M059J (cell line): ENCODE data around the gene HOXB5. TPM values are rescaled to one million over a fixed set of nuclear protein-coding genes. Genes with fewer than 3 reads are reported as not detected.

ENCODE experiments used
- DNase-seq: peaks from one replicate; pipeline ENCODE4 v3.0.0-alpha.2; 2012; ENCODE audit warnings: low read depth
- total RNA-seq: library from RNA; depleted of rRNA; stranded (reverse); fragments of >200 nt; shearing (Covaris generic); gene quantifications from 2 replicates; pipeline ENCODE4 v1.2.3, GENCODE V29; 2014

The HOXB5 gene
- total RNA-seq, 1 experiment from 2014 or later = 0.37 TPM

DNA sequence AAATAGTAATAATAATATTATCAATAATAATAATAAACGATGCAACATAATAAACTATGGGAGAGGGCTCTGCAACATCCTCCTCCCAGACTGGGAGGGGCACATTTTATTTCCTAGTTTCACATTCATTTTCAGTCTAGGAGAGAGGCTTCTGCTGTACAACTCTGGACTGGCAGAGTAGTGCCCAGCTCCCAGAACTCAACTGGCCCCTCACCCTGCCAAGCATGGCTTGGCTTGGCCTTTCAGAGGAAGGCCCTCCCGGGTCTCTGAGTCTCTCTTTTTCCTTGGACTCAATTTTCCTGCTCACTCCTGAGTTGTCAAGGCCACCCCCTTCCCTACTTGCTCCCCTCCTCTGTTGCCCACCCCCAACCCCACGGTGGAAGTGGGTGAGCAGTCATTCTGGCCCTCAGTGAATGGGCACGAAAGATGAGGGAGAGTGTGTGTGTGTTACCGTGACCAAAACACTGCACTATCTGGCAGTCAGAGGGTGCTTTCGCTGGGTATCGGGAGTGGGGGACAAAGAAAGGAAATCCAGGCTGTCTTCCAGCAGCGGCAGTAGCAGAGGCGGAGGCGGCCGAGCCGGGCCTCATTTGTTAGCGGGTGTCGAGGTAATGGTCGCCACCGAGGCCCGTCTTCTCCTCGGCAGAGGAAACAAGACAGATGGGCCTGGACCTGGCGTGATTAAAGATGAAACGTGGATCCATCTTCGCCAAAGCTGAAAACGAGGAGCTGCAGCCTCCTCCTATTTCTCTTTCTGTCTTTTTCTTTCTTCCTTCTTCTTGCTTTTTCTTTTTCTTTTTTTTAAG lies 17.7 kb downstream of the HOXB5 start:
- DNase-seq = peak; percentile 77

GRCh38 chr17:48575066-48575582 lies 18.5 kb downstream of the HOXB5 start:
- DNase-seq = peak; percentile 70

DNA sequence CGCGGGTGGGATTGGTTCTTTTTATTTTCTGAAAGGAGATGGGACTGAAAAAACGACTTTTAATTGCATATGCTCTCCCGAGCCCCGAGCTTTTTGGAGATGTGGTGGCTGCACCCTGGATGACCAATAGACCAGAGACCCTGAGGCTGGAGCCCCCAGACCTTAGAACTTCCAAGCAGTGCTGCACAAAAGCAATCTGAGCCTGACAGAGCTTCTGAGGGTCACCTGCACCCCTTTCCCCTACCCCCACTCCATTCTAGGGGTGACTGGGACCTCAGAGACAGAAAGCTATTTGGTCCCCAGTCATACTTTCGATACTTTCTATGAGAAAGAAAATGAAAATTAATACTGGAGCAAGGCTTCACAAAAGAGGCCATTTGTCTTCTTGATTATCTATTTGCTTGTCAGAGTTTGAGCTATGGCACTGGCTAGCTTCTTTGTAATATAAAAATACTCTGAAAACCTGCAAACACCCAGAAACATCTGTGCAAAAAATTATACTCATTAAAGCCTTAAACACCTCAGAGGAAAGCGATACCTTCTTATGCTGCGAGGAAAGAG lies 19.0 kb downstream of the HOXB5 start:
- DNase-seq = no peak

GRCh38 chr17:48571826-48572417 lies 21.7 kb downstream of the HOXB5 start:
- no peak for DNase-seq

DNA sequence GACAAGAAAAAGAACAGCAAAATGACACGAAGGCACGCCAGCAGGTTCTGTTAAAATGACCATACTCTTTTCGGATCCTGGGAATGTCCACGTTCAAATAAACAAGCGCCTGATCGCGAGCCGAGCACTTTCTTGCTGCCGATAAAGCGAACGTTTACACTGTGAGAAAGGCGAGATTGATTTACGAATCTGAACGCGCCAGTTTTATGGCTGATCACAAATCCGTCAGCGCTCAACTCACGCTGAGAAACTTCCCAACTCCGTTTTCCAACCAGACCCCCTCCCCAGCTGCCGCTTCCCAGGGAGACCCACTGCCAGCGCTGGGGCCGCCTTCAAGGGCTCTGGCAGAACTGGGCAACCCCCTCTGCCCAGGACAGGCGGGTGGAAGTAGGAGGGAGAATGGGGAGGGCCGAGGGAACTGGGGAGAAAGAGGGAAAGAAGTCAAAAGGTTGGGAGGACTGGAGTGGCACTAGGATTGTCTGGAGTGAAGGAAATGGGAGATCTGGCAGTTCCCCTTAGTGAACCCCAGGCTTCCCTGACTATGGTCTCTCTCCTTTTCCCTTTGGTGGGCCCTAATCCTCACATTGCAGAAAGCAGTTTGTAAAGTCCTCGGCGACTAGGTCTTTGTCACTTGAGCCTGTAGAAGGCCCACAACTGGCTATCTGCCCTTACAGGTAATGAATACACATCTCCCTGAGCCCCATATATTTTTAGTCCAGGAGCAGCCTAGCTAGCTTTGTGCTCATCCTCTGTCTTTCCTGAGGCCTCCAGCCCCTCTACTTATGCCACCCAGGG lies 22.4 kb downstream of the HOXB5 start:
- DNase-seq = peak; percentile 66

DNA sequence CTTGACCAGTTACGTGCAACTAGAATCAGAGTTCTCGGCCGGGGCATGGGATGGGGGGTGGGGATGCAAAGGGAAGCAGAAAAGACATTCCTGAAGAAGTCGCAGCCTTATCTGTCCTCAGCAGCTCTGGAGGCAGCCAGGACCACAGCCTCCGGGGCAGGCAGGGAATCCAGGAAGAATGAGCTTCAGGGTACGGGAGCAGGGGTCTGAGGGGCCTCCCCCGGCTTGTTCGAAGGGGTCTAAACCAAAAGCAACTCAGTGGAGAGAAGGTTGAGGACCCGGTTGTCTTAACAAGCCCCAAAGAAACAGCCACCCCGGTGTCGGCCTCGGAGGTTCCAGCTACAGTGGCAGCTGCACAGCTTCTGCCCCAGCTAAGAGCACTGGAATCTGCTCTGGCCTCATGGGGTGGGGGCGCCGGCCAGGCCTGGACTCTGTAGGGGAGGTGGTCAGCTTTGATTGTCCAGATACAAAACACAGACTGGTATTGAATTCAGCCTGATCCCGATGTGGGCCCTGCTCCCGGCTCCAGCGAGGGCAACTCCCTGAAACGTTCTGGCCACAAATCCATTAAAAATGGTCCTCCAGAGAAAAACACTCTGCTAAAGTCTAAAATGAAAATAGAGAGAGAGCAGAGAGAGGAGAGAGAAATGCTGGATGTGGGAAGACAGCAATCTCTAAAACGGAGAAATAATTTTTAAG lies 23.1 kb downstream of the HOXB5 start:
- peak; percentile 69 for DNase-seq

DNA sequence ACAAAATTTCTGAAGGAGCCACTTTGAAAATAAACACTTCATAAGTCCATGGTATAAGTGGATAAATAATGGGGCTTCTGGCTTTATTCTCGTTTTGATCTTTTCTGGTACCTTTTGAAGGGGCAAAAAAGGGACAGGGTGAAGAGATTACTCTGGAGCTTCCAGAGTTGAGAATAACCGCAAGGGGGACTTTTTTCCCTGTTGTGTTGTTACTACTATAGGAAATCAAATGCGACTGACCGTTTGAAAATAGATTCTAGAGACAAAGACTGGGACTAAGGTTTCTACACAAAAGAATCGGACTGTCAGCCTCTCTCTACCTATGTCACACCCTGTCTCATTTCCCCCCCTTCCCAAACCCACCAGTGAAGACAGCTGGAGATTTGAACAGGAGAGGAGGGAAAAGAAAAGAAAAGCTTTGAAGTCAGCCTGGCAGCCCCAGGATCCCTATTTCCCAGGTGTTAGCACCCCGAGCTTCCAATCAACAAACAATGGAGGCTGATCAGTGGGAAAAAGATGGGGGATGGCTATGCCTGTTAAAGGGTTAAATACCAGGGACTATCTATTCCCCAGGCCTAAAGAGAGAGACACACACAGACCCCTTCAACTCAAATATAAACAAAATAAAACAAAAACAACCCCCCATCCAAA lies 23.8 kb downstream of the HOXB5 start:
- peak; percentile 64 for DNase-seq

- DNase-seq = no peak
Measured at GRCh38 chr17:48569240-48569582, 24.4 kb downstream of the HOXB5 start.

GRCh38 chr17:48568499-48569239 lies 24.9 kb downstream of the HOXB5 start:
- peak; percentile 58 for DNase-seq

GRCh38 chr17:48567646-48568354 lies 25.8 kb downstream of the HOXB5 start:
- DNase-seq = no peak

DNA sequence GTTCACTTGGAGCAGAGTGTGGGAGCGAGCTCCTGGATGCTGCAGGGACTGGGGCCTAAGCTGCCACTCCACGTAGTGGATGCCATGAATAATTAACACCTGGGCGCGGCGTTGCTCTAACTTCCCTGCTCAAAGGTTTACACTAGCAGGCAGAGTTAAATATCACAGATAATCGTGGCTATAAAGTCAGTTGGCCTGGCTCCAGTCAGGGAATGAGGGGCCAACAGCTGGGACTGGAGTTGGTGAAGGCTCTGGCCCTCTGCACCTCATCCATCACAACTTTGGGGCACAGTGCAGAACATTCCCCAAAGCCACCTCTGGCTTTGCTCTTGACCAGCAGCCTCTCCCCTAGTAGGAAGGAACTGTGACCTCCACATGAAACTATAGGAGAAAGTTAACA lies 26.4 kb downstream of the HOXB5 start:
- DNase-seq = no peak

- DNase-seq = no peak
Measured at GRCh38 chr17:48566717-48567116, 26.9 kb downstream of the HOXB5 start.

DNA sequence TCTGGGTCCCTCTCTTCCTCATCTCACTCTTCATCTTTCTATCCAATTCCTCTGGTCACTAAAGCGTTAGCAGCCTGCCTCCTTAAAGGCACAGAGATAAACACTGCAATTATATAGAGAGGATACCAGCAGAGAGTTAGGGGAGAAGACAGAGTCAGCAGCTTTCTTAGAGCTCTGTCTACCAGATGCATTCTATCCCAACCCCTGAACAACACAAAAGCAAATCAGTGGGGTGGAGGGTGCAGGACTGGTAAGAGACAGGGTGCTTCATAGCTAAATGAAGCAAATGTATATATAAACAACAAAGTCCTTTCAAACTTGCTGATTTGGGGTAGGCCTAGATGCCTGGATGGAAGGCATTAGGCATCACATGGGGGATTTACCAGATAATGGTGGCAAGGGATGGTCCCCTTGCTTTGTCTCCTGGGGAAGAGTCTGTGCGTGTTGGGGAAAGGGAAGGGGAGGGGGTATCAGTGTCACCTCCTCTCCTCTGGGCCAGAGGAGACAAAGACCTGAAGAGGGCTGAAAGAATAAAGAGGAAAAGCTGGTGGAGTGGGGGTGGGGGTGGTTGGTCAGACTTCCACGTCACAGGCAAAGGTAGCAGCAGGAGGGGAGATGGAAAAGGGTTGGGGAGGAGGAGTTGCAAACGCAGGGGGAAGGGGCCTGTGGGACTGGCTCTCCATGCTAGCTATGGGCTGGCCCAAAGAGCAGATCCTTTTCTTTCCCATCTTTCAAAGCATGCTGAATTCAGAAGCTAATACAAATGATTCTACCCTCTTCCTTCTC lies 27.5 kb downstream of the HOXB5 start:
- no peak for DNase-seq

DNA sequence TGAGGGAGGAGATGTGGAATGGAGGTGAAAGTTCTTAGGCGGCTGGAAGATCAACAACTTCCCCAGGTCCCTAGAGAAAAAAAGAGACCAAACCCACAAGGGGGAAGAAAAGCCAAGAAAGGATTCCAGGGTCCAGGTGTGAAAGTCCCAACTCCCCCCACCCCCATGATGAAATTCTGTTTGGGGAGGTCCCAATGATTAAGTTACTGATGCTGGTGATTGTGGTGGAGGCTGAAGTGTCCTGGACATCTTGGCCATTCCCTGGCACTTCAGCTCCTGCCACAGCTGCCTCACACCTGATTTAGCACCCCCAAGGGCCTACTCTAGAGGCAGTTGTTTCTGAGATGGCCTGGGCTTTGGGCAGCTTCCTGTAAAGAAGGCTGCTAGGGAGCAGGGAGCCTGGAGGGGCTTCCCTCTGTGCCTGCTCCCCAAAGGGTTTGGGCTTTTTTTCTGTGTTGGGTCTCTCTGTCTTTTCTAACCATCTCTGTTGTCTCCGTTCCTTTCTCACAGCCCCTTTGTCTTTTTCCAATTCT lies 28.5 kb downstream of the HOXB5 start:
- DNase-seq = no peak

GRCh38 chr17:48564188-48565021 lies 29.2 kb downstream of the HOXB5 start:
- DNase-seq = no peak

- DNase-seq = no peak
Measured at GRCh38 chr17:48563867-48564187, 29.8 kb downstream of the HOXB5 start.

- peak; percentile 66 for DNase-seq
Measured at GRCh38 chr17:48563385-48563838, 30.2 kb downstream of the HOXB5 start.

GRCh38 chr17:48562934-48563333 lies 30.6 kb downstream of the HOXB5 start:
- DNase-seq = no peak
